GM23338 (cell line): ENCODE results near the gene ANXA2R. TPM values are rescaled to one million over a fixed set of nuclear protein-coding genes. Genes with fewer than 3 reads are reported as not detected.

Experiments
- CREB1 ChIP-seq: fragments of 250-450 bp; sonication (Bioruptor Pico); IDR thresholded peaks from 2 replicates; pipeline ENCODE4 v1.5.0; 2020; ENCODE audit warnings: low read depth, mild to moderate bottlenecking, moderate library complexity
- ETS1 ChIP-seq: IDR thresholded peaks from 2 replicates; pipeline ENCODE4 v1.6.1; 2016; ENCODE audit warnings: antibody characterized with exemption
- EZH2 ChIP-seq: fragments of 200-600 bp; sonication (generic); IDR thresholded peaks from one replicate; pipeline ENCODE4 v1.8.0; 2017; ENCODE audit warnings: antibody characterized with exemption, mild to moderate bottlenecking, low read depth; ENCODE audit not compliant: unreplicated experiment
- NANOG ChIP-seq: IDR thresholded peaks from 2 replicates; pipeline ENCODE4 v1.6.1; 2016; ENCODE audit warnings: antibody characterized with exemption, borderline replicate concordance
- POLR2AphosphoS5 ChIP-seq: IDR thresholded peaks from 2 replicates; pipeline ENCODE4 v1.6.1; 2016; ENCODE audit warnings: antibody characterized with exemption, low read depth
- REST ChIP-seq: IDR thresholded peaks from one replicate; pipeline ENCODE4 v1.6.1; 2018; ENCODE audit warnings: antibody characterized with exemption; ENCODE audit not compliant: unreplicated experiment
- ZNF114 ChIP-seq: fragments of 250-450 bp; sonication (Bioruptor Pico); IDR thresholded peaks from 2 replicates; pipeline ENCODE4 v1.5.0; 2020; ENCODE audit warnings: mild to moderate bottlenecking, moderate library complexity
- ZNF331 ChIP-seq: fragments of 250-450 bp; sonication (Bioruptor Pico); IDR thresholded peaks from 2 replicates; pipeline ENCODE4 v1.5.0; 2020; ENCODE audit warnings: low read depth, mild to moderate bottlenecking, moderate library complexity
- ZNF462 ChIP-seq: fragments of 250-450 bp; sonication (Bioruptor Pico); IDR thresholded peaks from 2 replicates; pipeline ENCODE4 v1.5.0; 2020; ENCODE audit warnings: mild to moderate bottlenecking, moderate library complexity
- polyA plus RNA-seq: library from polyadenylated mRNA; unstranded; fragments of >200 nt; fragmentation: Nextera tagmentation; extraction: Ambion mirVana; gene quantifications from 2 replicates; pipeline ENCODE4 v1.2.1, GENCODE V29; 2016
- total RNA-seq: library from RNA; depleted of rRNA; stranded (reverse); fragments of >200 nt; shearing (Covaris generic); gene quantifications from 2 replicates; pipeline ENCODE4 v1.2.3, GENCODE V29; 2014

ANXA2R gene
- total and polyA plus RNA-seq, 2 experiments from 2014 or later: 0.21 TPM; not detected in 1

GRCh38 chr5:43027054-43027785 lies 12.9 kb downstream of the ANXA2R start (continued):
- TF ChIP-seq ZNF462 (CRISPR knock-in tag) (no peak), EZH2 (no peak), CREB1 (CRISPR knock-in tag) (no peak), REST (no peak), ZNF114 (CRISPR knock-in tag) (no peak), NANOG (no peak), ZNF331 (no peak), POLR2AphosphoS5 (no peak), ETS1 (no peak)
